ENCODE data around the gene EHBP1L1. TPM values are rescaled to one million over a fixed set of nuclear protein-coding genes. Genes with fewer than 3 reads are reported as not detected.

EHBP1L1 gene
- total RNA-seq, 4 donors from 2014 or later, result 87.3 to 186 (median 110) TPM

DNA sequence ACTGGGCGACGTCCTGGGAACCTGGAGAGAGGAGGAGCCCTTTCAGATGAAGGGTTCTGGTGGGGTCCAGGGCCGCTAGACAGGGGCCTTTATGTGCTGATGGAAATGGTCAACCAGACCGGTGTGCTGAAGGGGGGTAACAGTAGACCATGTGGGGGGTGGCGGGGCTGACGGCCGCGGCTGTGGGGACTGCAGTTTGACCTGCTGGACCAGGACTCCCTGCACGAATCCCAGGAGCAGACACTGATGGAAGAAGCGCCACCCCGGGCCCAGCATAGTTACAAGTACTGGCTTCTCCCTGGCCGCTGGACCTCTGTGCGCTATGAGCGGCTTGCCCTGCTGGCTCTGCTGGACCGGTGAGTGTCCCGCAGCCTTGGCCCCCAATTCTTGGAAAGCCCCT lies 46.2 kb downstream of the EHBP1L1 start:
- H3K4me3 ChIP-seq, result no peak overlapping the region
- 83 to 88% methylated on average over 13 to 16 of the region's 16 CpGs for WGBS, 2 donors
- H3K27me3 ChIP-seq, result no peaks in the 10 kb centered on the region
- no peak for TF ChIP-seq CTCF (IDR thresholded peaks at IDR 0.05)
- H3K4me1 ChIP-seq, result peaks cover 0 to 30% (median 4%) of the 10 kb centered on the region in 4 donors
- H3K27ac ChIP-seq, result no peak overlapping the region
- no peak for DNase-seq (ENCODE audit: low spot score in 2 of 2)
- H3K9me3 ChIP-seq, result no peaks in the 10 kb centered on the region
- H3K36me3 ChIP-seq, result peaks cover 0 to 100% (median 49%) of the 10 kb centered on the region in 3 donors

GRCh38 chr11:65623177-65623576 lies 47.3 kb downstream of the EHBP1L1 start:
- H3K9me3 ChIP-seq, result no peaks in the 10 kb centered on the region
- 79 to 82% methylated on average over 10 to 14 of the region's 14 CpGs for WGBS, 2 donors
- no peak for DNase-seq (ENCODE audit: low spot score in 2 of 2)
- TF ChIP-seq EP300 (IDR thresholded peaks at IDR 0.05) (no peak), CTCF (IDR thresholded peaks at IDR 0.05) (no peak), POLR2A (IDR thresholded peaks at IDR 0.05) (no peak)
- peaks cover 0 to 18% (median 2%) of the 10 kb centered on the region in 4 donors for H3K4me1 ChIP-seq
- H3K4me3 ChIP-seq, result no peak overlapping the region
- H3K27me3 ChIP-seq, result no peaks in the 10 kb centered on the region
- H3K36me3 ChIP-seq, result peaks cover 6 to 100% (median 49%) of the 10 kb centered on the region in 3 donors
- no peak overlapping the region for H3K27ac ChIP-seq

- Histone ChIP-seq H3K4me3 (no peak overlapping the region), H3K4me1 (peaks cover 0 to 10% (median 2%) of the 10 kb centered on the region in 4 donors), H3K36me3 (peaks cover 7 to 100% (median 44%) of the 10 kb centered on the region in 3 donors), H3K9me3 (no peaks in the 10 kb centered on the region), H3K27ac (no peak overlapping the region), H3K27me3 (no peaks in the 10 kb centered on the region)
- no peak for TF ChIP-seq POLR2A (IDR thresholded peaks at IDR 0.05)
- TF ChIP-seq CTCF (IDR thresholded peaks at IDR 0.05), result no peak
- DNase-seq (ENCODE audit: low spot score in 2 of 2), result no peak
- 86 to 92% methylated on average over 17 to 25 of the region's 25 CpGs for WGBS, 2 donors
Observed at GRCh38 chr11:65623852-65624616, 48.2 kb downstream of the EHBP1L1 start.

DNA sequence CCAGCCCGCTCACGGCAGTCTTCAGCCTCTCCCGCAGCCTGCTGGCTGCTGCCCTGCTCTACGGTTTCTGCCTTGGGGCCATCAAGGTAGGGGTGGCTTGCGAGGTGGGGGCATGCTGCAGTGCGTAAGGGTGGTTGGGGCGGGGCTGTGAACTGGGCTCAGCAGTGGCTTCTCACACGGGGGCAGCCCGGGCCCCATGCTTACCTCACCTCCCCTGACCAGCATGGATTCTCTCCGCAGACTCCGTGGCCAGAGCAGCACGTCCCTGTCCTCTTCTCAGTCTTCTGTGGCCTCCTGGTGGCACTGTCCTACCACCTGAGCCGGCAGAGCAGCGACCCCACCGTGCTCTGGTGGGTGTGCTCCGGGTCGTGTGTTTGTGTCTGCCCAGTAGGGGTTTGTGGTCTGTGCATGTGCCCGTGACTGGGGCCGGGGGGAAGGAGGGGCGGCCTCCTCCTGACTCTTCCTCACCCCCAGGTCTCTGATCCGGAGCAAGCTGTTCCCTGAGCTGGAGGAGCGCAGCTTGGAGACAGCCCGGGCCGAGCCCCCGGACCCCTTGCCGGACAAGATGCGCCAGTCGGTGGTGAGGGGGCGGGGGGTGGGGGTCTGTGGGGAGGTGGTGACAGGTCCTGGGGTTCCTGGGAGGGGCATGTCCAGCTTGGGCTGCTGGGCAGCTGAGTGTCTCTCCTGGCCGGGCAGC lies 49.2 kb downstream of the EHBP1L1 start:
- DNase-seq (ENCODE audit: low spot score in 2 of 2), result no peak
- TF ChIP-seq CTCF (IDR thresholded peaks at IDR 0.05) (no peak), POLR2A (IDR thresholded peaks at IDR 0.05) (no peak)
- Histone ChIP-seq H3K4me3 (no peak overlapping the region), H3K27ac (no peak overlapping the region), H3K27me3 (no peaks in the 10 kb centered on the region), H3K9me3 (no peaks in the 10 kb centered on the region), H3K36me3 (peaks cover 15 to 100% (median 42%) of the 10 kb centered on the region in 3 donors), H3K4me1 (peaks cover 0 to 7% (median 2%) of the 10 kb centered on the region in 4 donors)
- WGBS, 2 donors, result 79 to 83% methylated on average over 24 to 26 of the region's 30 CpGs

Data from tibial nerve (tissue), 4 donors.